IPS-20b (cell line): ENCODE measurements around the gene HFE.

Source experiments
- H3K27ac ChIP-seq: one replicate; pipeline ENCODE4 v1.5.1; 2013; ENCODE audit warnings: low read length
- H3K27me3 ChIP-seq: 2 replicates; pipeline ENCODE4 v1.6.1; 2013; ENCODE audit warnings: mild to moderate bottlenecking, low read length, inconsistent platforms; ENCODE audit not compliant: insufficient read depth
- H3K36me3 ChIP-seq: 2 replicates; pipeline ENCODE4 v1.6.1; 2013; ENCODE audit warnings: low read depth, mild to moderate bottlenecking, inconsistent platforms, low read length, moderate library complexity; ENCODE audit not compliant: insufficient read depth
- H3K4me1 ChIP-seq: 2 replicates; pipeline ENCODE4 v1.6.1; 2013; ENCODE audit warnings: mild to moderate bottlenecking, control low read depth, inconsistent platforms, low read length, moderate library complexity; ENCODE audit not compliant: insufficient read depth
- H3K4me3 ChIP-seq: 2 replicates; pipeline ENCODE4 v1.5.1; 2013; ENCODE audit warnings: mild to moderate bottlenecking, low read length, inconsistent platforms
- H3K9ac ChIP-seq: 2 replicates; pipeline ENCODE4 v1.6.1; 2013; ENCODE audit warnings: low read depth, mild to moderate bottlenecking, inconsistent platforms, low read length, moderate library complexity
- H3K9me3 ChIP-seq: 2 replicates; pipeline ENCODE4 v1.6.1; 2013; ENCODE audit warnings: mild to moderate bottlenecking, low read depth, low read length, inconsistent platforms; ENCODE audit not compliant: insufficient read depth

Gene HFE

GRCh38 chr6:26129656-26130055 is 42.4 kb downstream of the HFE start:
- Histone ChIP-seq H3K27ac (no peak overlapping the region), H3K9me3 (no peaks in the 10 kb centered on the region), H3K4me1 (peaks cover 2% of the 10 kb centered on the region; the same call in 1 of the 2 replicates), H3K36me3 (peaks cover 27% of the 10 kb centered on the region; the same call in 1 of the 2 replicates), H3K4me3 (no peak overlapping the region), H3K27me3 (no peaks in the 10 kb centered on the region), H3K9ac (no peak overlapping the region)

GRCh38 chr6:26130581-26131249 is 43.5 kb downstream of the HFE start:
- H3K27ac ChIP-seq, result no peak overlapping the region
- peaks cover 27% of the 10 kb centered on the region; the same call in 1 of the 2 replicates for H3K36me3 ChIP-seq
- H3K9me3 ChIP-seq, result no peaks in the 10 kb centered on the region
- H3K4me1 ChIP-seq, result peaks cover 2% of the 10 kb centered on the region; the same call in 1 of the 2 replicates
- H3K9ac ChIP-seq, result no peak overlapping the region
- H3K27me3 ChIP-seq, result no peaks in the 10 kb centered on the region
- no peak overlapping the region for H3K4me3 ChIP-seq

- H3K27me3 ChIP-seq, result no peaks in the 10 kb centered on the region
- no peak overlapping the region for H3K4me3 ChIP-seq
- no peak overlapping the region for H3K9ac ChIP-seq
- H3K36me3 ChIP-seq, result peaks cover 25% of the 10 kb centered on the region; the same call in 1 of the 2 replicates
- H3K27ac ChIP-seq, result no peak overlapping the region
- H3K4me1 ChIP-seq, result peaks cover 2% of the 10 kb centered on the region; the same call in 1 of the 2 replicates
- H3K9me3 ChIP-seq, result no peaks in the 10 kb centered on the region
Measured at GRCh38 chr6:26131618-26132017, 44.4 kb downstream of the HFE start.

GRCh38 chr6:26133730-26134129 is 46.5 kb downstream of the HFE start:
- no peaks in the 10 kb centered on the region for H3K4me1 ChIP-seq
- H3K4me3 ChIP-seq, result no peak overlapping the region
- H3K27ac ChIP-seq, result no peak overlapping the region
- no peak overlapping the region for H3K9ac ChIP-seq
- H3K27me3 ChIP-seq, result no peaks in the 10 kb centered on the region
- no peaks in the 10 kb centered on the region for H3K9me3 ChIP-seq
- H3K36me3 ChIP-seq, result peaks cover 24% of the 10 kb centered on the region; the same call in 1 of the 2 replicates

GRCh38 chr6:26136321-26136720 is 49.1 kb downstream of the HFE start:
- Histone ChIP-seq H3K9me3 (no peaks in the 10 kb centered on the region), H3K9ac (no peak overlapping the region), H3K4me1 (no peaks in the 10 kb centered on the region), H3K27ac (no peak overlapping the region), H3K36me3 (peaks cover 9% of the 10 kb centered on the region; the same call in 1 of the 2 replicates), H3K4me3 (no peak overlapping the region), H3K27me3 (no peaks in the 10 kb centered on the region)

- Histone ChIP-seq H3K9me3 (no peaks in the 10 kb centered on the region), H3K9ac (no peak overlapping the region), H3K4me1 (no peaks in the 10 kb centered on the region), H3K36me3 (peaks cover 9% of the 10 kb centered on the region; the same call in 1 of the 2 replicates), H3K27me3 (no peaks in the 10 kb centered on the region), H3K4me3 (no peak overlapping the region), H3K27ac (no peak overlapping the region)
Measured at GRCh38 chr6:26140254-26140966, 53.2 kb downstream of the HFE start.

- H3K4me3 ChIP-seq, result no peak overlapping the region
Measured at GRCh38 chr6:26140967-26141294, 53.7 kb downstream of the HFE start.

GRCh38 chr6:26141378-26141904 is 54.2 kb downstream of the HFE start:
- Histone ChIP-seq H3K27ac (no peak overlapping the region), H3K9me3 (no peaks in the 10 kb centered on the region), H3K36me3 (peaks cover 9% of the 10 kb centered on the region; the same call in 1 of the 2 replicates), H3K4me1 (no peaks in the 10 kb centered on the region), H3K9ac (no peak overlapping the region), H3K4me3 (no peak overlapping the region), H3K27me3 (no peaks in the 10 kb centered on the region)

More at GRCh38 chr6:26140967-26141294, 53.7 kb downstream of the HFE start:
- H3K9ac ChIP-seq, result no peak overlapping the region
- no peaks in the 10 kb centered on the region for H3K4me1 ChIP-seq
- peaks cover 9% of the 10 kb centered on the region; the same call in 1 of the 2 replicates for H3K36me3 ChIP-seq
- no peaks in the 10 kb centered on the region for H3K9me3 ChIP-seq
- H3K27me3 ChIP-seq, result no peaks in the 10 kb centered on the region
- no peak overlapping the region for H3K27ac ChIP-seq

GRCh38 chr6:26142026-26142425 is 54.8 kb downstream of the HFE start:
- H3K9me3 ChIP-seq, result no peaks in the 10 kb centered on the region
- H3K36me3 ChIP-seq, result peaks cover 9% of the 10 kb centered on the region; the same call in 1 of the 2 replicates
- H3K27me3 ChIP-seq, result no peaks in the 10 kb centered on the region
- no peak overlapping the region for H3K9ac ChIP-seq
- no peaks in the 10 kb centered on the region for H3K4me1 ChIP-seq
- H3K27ac ChIP-seq, result no peak overlapping the region
- no peak overlapping the region for H3K4me3 ChIP-seq
